Gastrocnemius medialis (tissue), 4 donors: ENCODE results near the gene INPP5E. TPM values are rescaled to one million over a fixed set of nuclear protein-coding genes. Genes with fewer than 3 reads are reported as not detected.

Source experiments
- ATAC-seq, 2 donors: fragments of 150-250 bp; one replicate each; pipeline ENCODE4 v1.9.1; 2016
- DNase-seq, 2 donors: peaks; one replicate each; pipeline ENCODE4 v3.0.0-alpha.2; 2019
- H3K27ac ChIP-seq, 4 donors: fragments of 200-600 bp; sonication (generic); 1 replicate in 1 of 4; 2 replicates in 3 of 4; pipeline ENCODE4 v1.5.1; 2016 to 2018; ENCODE audit warnings: mild to moderate bottlenecking in 2 of 4, moderate library complexity in 1 of 4
- H3K27me3 ChIP-seq, 3 donors: fragments of 200-600 bp; sonication (generic) in 2 of 3; 1 replicate in 1 of 3; 2 replicates in 2 of 3; pipeline versions ENCODE4 v1.5.1 to v1.6.0; 2016 to 2019; ENCODE audit warnings: mild to moderate bottlenecking in 1 of 3, moderate library complexity in 1 of 3
- H3K36me3 ChIP-seq, 2 donors: fragments of 200-600 bp; sonication (generic) in 1 of 2; one replicate each; pipeline ENCODE4 v1.5.1; 2017 to 2018
- H3K4me1 ChIP-seq, 2 donors: fragments of 200-600 bp; sonication (generic) in 1 of 2; one replicate each; pipeline ENCODE4 v1.5.1; 2016 to 2017; ENCODE audit warnings: mild to moderate bottlenecking in 2 of 2
- H3K4me3 ChIP-seq, 4 donors: fragments of 200-600 bp; sonication (generic) in 3 of 4; 1 replicate in 1 of 4; 2 replicates in 3 of 4; pipeline ENCODE4 v1.5.1; 2016 to 2019; ENCODE audit warnings: mild to moderate bottlenecking in 2 of 4
- H3K9me3 ChIP-seq, 3 donors: fragments of 200-600 bp; sonication (generic) in 2 of 3; 1 replicate in 1 of 3; 2 replicates in 2 of 3; pipeline ENCODE4 v1.5.1; 2016 to 2019
- CTCF ChIP-seq, 5 experiments: fragments of 450-650 bp in 3 of 5; fragments of 200-600 bp in 2 of 5; sonication (generic) in 2 of 5; IDR thresholded peaks in 4 of 5; conservative IDR thresholded peaks in 1 of 5; 1 replicate in 4 of 5; 2 replicates in 1 of 5; pipeline ENCODE4 v1.5.1; 2016 to 2019; ENCODE audit warnings: antibody characterized with exemption in 5 of 5, mild to moderate bottlenecking in 3 of 5, moderate library complexity in 3 of 5
- POLR2A ChIP-seq, 2 donors: fragments of 450-650 bp; IDR thresholded peaks; one replicate each; pipeline ENCODE4 v1.6.1; 2017; ENCODE audit warnings: antibody characterized with exemption in 2 of 2, mild to moderate bottlenecking in 2 of 2, moderate library complexity in 2 of 2
- in situ Hi-C, 4 donors: fragments of 200-750 bp; cut with MboI; loops; one replicate each; pipeline versions ENCODE4 v1.15.0 to v1.8.0; 2017; ENCODE audit warnings: low sequenced_read_pairs in 4 of 4
- intact Hi-C: fragments of 100-400 bp; cut with DNase I; formaldehyde crosslinking; loops from one replicate; pipeline ENCODE4 v1.15.1; 2023; ENCODE audit warnings: low total_unique reads
- total RNA-seq, 4 donors: library from RNA; depleted of rRNA; stranded (reverse); fragments of >200 nt; gene quantifications; one replicate each; pipeline versions ENCODE4 v1.1.0 to v1.2.3, GENCODE V29; 2016

INPP5E gene
- total RNA-seq, 4 donors from 2014 or later: 5.0 to 6.7 (median 5.9) TPM

DNA sequence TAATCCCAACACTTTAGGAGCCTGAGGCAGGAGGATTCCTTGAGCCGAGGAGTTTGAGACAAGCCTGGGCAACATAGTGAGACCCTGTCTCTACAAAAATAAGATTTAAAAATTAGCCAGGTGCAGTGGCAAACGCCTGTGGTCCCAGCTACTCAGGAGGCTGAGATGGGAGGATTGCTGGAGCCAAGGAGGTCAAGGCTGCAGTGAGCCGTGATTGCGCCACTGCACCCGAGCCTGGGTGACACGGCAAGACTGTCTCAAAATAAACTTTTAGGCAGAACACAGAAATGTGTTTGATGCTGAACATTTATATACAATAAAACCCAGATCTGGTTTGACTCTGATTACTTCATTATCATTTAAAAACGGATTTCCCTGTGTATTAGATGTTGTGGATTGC, 34.2 kb downstream of the INPP5E start:
- TF ChIP-seq POLR2A (IDR thresholded peaks at IDR 0.05) (no peak), CTCF (IDR thresholded peaks at IDR 0.05 in 4 of 5, conservative IDR thresholded peaks at IDR 0.05 in 1 of 5) (no peak)
- DNase-seq (no peak), ATAC-seq (no peak)
- peaks cover 9 to 16% of the 10 kb centered on the region in 2 donors for H3K4me1 ChIP-seq
- no peak overlapping the region for H3K27ac ChIP-seq
- intact Hi-C loops: loop anchor here (10.0 kb wide), 1 partner anchor 441 kb away; the partner anchor contains the start of gene UBAC1
- H3K36me3 ChIP-seq: peaks cover 0 to 43% of the 10 kb centered on the region in 2 donors
- H3K9me3 ChIP-seq: no peaks in the 10 kb centered on the region
- in situ Hi-C loops: no loop called here
- H3K4me3 ChIP-seq: no peak overlapping the region
- H3K27me3 ChIP-seq: no peaks in the 10 kb centered on the region

DNA sequence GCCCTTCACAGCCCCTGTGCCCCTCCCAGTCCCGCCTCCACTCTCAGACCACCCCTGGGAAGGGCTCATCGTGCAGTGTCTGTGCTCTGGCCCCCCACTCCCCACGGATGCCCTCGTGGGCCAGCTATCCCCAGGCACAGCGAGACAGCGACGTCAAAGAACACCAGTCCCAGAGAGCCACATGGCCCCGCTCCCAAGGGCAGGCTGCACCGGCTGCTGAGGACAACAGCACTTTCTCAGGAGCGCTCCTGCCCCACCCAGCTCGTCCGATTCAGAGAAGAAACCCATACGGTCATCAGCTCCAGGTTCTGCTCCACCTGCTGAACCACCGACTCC, 34.9 kb downstream of the INPP5E start:
- no peak for TF ChIP-seq POLR2A (IDR thresholded peaks at IDR 0.05)
- TF ChIP-seq CTCF (IDR thresholded peaks at IDR 0.05 in 4 of 5, conservative IDR thresholded peaks at IDR 0.05 in 1 of 5): no peak
- peaks cover 11 to 15% of the 10 kb centered on the region in 2 donors for H3K4me1 ChIP-seq
- no peaks in the 10 kb centered on the region for H3K9me3 ChIP-seq
- intact Hi-C loops (loop anchor here (10.0 kb wide), 1 partner anchor 440 kb away; the partner anchor contains the start of gene UBAC1), in situ Hi-C loops (no loop called here)
- DNase-seq (no peak), ATAC-seq (no peak)
- no peak overlapping the region for H3K27ac ChIP-seq
- H3K27me3 ChIP-seq: no peaks in the 10 kb centered on the region
- peaks cover 0 to 43% of the 10 kb centered on the region in 2 donors for H3K36me3 ChIP-seq
- H3K4me3 ChIP-seq: no peak overlapping the region

DNA sequence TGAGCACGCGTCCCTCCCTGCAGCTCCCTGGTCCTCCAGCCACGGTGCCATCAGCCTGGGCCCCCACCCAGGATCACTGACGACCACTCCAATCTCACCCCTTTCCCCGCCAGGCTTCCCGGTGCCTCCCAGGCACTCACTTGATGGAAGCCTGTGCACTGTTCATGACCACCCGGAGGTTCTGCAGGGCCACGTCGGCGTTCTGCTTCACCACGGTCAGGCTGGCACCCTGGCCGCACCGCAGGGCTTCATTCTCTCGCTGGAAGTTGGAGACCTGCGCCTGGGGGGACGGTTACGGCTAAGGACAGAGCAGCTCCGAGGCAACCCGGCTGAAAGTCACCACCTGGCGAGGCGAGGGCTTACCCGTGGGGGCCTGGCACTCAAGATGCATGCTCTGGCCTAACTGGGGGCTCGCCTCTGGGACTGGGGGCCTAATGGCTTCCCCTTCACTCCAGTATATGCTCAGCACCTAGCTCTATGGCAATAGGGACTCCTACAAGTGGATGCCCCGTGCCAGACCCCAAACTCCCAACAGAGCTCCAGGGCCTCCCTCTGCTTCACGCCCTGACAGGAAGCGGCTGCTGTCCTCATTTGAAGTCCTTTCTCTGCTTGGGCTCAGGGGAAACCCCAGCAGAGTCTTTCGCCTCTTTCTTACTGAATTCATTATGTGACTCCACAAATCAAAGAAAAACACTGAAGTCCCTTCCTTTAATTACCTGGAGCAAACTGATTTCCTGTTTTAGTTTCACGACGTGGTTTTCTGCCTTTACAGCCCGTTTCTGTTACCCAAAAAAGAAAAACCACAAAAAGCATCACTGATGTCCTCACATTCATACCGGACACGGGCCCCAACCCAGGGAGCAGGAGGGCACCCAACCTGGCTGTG, 35.5 kb downstream of the INPP5E start:
- Histone ChIP-seq H3K9me3 (no peaks in the 10 kb centered on the region), H3K27me3 (no peaks in the 10 kb centered on the region), H3K36me3 (peaks cover 0 to 43% of the 10 kb centered on the region in 2 donors), H3K4me3 (no peak overlapping the region), H3K27ac (no peak overlapping the region), H3K4me1 (peaks cover 8 to 13% of the 10 kb centered on the region in 2 donors)
- ATAC-seq: no peak
- in situ Hi-C loops: no loop called here
- intact Hi-C loops: loop anchor here (10.0 kb wide), 1 partner anchor 439 kb away; the partner anchor contains the start of gene UBAC1
- no peak for DNase-seq
- TF ChIP-seq POLR2A (IDR thresholded peaks at IDR 0.05) (no peak), CTCF (IDR thresholded peaks at IDR 0.05 in 4 of 5, conservative IDR thresholded peaks at IDR 0.05 in 1 of 5) (no peak)

DNA sequence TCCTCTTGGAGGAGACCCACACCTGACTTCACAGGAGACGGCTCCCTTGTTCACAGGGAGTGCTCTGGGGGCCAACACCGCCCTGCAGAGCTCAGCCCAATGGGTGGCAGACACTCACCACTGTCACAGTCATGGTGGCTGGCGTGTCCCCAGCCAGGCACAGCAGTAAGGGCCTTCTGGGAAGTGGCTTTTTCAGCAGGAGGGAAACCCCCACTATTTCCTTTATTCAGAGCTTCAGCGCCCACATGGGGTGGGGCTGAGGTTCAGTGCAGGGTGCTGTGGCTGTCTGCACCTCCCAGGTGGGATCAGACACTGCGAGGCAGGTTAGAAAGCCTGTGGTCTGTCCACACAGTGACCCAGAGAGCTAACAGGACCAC, 36.1 kb downstream of the INPP5E start:
- TF ChIP-seq CTCF (IDR thresholded peaks at IDR 0.05 in 4 of 5, conservative IDR thresholded peaks at IDR 0.05 in 1 of 5) (no peak), POLR2A (IDR thresholded peaks at IDR 0.05) (no peak)
- Histone ChIP-seq H3K9me3 (no peaks in the 10 kb centered on the region), H3K4me1 (peaks cover 14 to 17% of the 10 kb centered on the region in 2 donors), H3K36me3 (peaks cover 0 to 43% of the 10 kb centered on the region in 2 donors), H3K4me3 (no peak overlapping the region), H3K27me3 (no peaks in the 10 kb centered on the region), H3K27ac (no peak overlapping the region)
- DNase-seq (no peak), ATAC-seq (no peak)
- in situ Hi-C loops: no loop called here
- intact Hi-C loops: loop anchor here (10.0 kb wide), 1 partner anchor 439 kb away; the partner anchor contains the start of gene UBAC1
